ENCODE data around the gene CYBC1. TPM values are rescaled to one million over a fixed set of nuclear protein-coding genes. Genes with fewer than 3 reads are reported as not detected.

Gene CYBC1
- total RNA-seq, 1 donor from 2014 or later: 76.7 TPM

Other genes starting within 250 kb of the CYBC1 start
- 10.2 and 23.8 TPM in 2 replicates for gene CCDC57, start 237.9 kb downstream of the CYBC1 start, total RNA-seq
- 151 and 170 TPM in 2 replicates for gene SLC16A3, start 221.7 kb downstream of the CYBC1 start, total RNA-seq
- 84.6 and 88.0 TPM in 2 replicates for gene CSNK1D, start 177.1 kb downstream of the CYBC1 start, total RNA-seq
- not detected in 2 replicates for gene CD7, start 133.1 kb downstream of the CYBC1 start, total RNA-seq
- 1.1 and 2.7 TPM in 2 replicates for gene SECTM1, start 117.0 kb downstream of the CYBC1 start, total RNA-seq
- not detected in 2 replicates for gene TEX19, start 91.5 kb downstream of the CYBC1 start, total RNA-seq
- gene UTS2R, start 79.0 kb downstream of the CYBC1 start, total RNA-seq: not detected in 2 replicates
- 18.8 and 31.1 TPM in 2 replicates for gene HEXD, start 32.4 kb downstream of the CYBC1 start, total RNA-seq
- 25.1 and 27.9 TPM in 2 replicates for gene OGFOD3, start 32.2 kb downstream of the CYBC1 start, total RNA-seq
- 94.6 and 104 TPM in 2 replicates for gene NARF, start 8.0 kb upstream of the CYBC1 start, total RNA-seq
- gene FOXK2, start 69.0 kb upstream of the CYBC1 start, total RNA-seq: 55.0 and 56.8 TPM in 2 replicates
- gene WDR45B, start 197.7 kb upstream of the CYBC1 start, total RNA-seq: 78.3 and 94.4 TPM in 2 replicates
- gene RAB40B, start 247.9 kb upstream of the CYBC1 start, total RNA-seq: 6.7 and 11.4 TPM in 2 replicates